ENCODE measurements around the gene STT3A. TPM values are rescaled to one million over a fixed set of nuclear protein-coding genes. Genes with fewer than 3 reads are reported as not detected.

The STT3A gene
- total RNA-seq, 1 experiment from 2014 or later = 156 TPM

DNA sequence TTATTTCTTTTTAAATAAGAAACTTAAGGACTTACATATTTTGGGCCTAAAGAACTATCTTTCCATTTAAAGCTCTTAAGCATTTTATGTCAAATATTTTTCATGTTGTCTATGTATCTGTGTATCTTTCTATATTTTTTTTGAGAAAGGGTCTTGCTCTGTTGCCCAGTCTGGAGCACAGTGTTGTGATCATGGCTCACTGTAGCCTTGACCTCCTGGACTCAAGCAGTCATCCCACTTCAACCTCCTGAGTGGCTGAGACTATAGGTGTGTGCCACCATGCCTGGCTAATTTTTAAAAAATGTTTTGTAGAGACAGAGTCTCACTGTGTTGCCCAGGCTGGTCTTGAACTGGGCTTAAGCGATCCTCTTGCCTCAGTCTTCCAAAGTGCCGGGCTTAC lies 8.0 kb downstream of the STT3A start:
- CTCF ChIA-PET = no interaction called here
- RAD21 ChIA-PET (ENCODE audit: low non-redundant PET in 1 of 2, low total read pairs in 2 of 2, uncharacterized antibody in 2 of 2, unreplicated experiment in 2 of 2) = no interaction called here
- ATAC-seq = no peak
- no TSS peak for BruUV-seq (replicated peaks)
- H3K9ac ChIP-seq (ENCODE audit: low read length) = no peak overlapping the region
- no peak overlapping the region for H3K4me3 ChIP-seq (replicated peaks in 1 of 2; ENCODE audit: low read depth in 1 of 2, low read length in 2 of 2)
- no peaks in the 10 kb centered on the region for H3K9me3 ChIP-seq (ENCODE audit: control insufficient read depth in 1 of 2, insufficient read depth in 1 of 2, low read depth in 1 of 2, low read length in 2 of 2)
- H3K36me3 ChIP-seq (ENCODE audit: control insufficient read depth in 1 of 2, insufficient read depth in 2 of 2, low read length in 2 of 2) = peaks cover 48 to 54% of the 10 kb centered on the region in 2 experiments
- POLR2A ChIA-PET = interaction anchor here (0.8 kb wide), 1 partner anchor 8 kb away, joined by 3 read pairs; the partner anchor contains the start of gene STT3A
- no peak overlapping the region for H3K4me2 ChIP-seq (ENCODE audit: low read length)
- no peak for DNase-seq (ENCODE audit: low read depth, low spot score)
- TF ChIP-seq POLR2AphosphoS5 (IDR thresholded peaks at IDR 0.05; ENCODE audit: low read depth, low read length) (no peak), SIN3A (IDR thresholded peaks at IDR 0.05; ENCODE audit: low read depth) (no peak), EZH2 (IDR thresholded peaks at IDR 0.05) (no peak)
- no peak overlapping the region for H3K27ac ChIP-seq (ENCODE audit: low read depth, low read length)
- H3K27me3 ChIP-seq (ENCODE audit: insufficient read depth, low read length) = no peaks in the 10 kb centered on the region
- peaks cover 51% of the 10 kb centered on the region for H3K79me2 ChIP-seq (ENCODE audit: insufficient read depth, low read length)
- no peak overlapping the region for H2AFZ ChIP-seq (ENCODE audit: low read depth, low read length, poor library complexity, severe bottlenecking)
- H3K4me1 ChIP-seq (ENCODE audit: control insufficient read depth in 1 of 2, insufficient read depth in 2 of 2, low read length in 2 of 2) = no peaks in the 10 kb centered on the region
- no peaks in the 10 kb centered on the region for H4K20me1 ChIP-seq (ENCODE audit: insufficient read depth)
- H3K9me2 ChIP-seq (ENCODE audit: insufficient read depth) = no peaks in the 10 kb centered on the region
- intact Hi-C loops (cut with micrococcal nuclease) = no loop called here

GRCh38 chr11:125603207-125603606 lies 10.6 kb downstream of the STT3A start:
- Histone ChIP-seq H3K79me2 (ENCODE audit: insufficient read depth, low read length) (peaks cover 25% of the 10 kb centered on the region), H3K4me1 (ENCODE audit: control insufficient read depth in 1 of 2, insufficient read depth in 2 of 2, low read length in 2 of 2) (no peaks in the 10 kb centered on the region), H3K9me2 (ENCODE audit: insufficient read depth) (no peaks in the 10 kb centered on the region), H3K36me3 (ENCODE audit: control insufficient read depth in 1 of 2, insufficient read depth in 2 of 2, low read length in 2 of 2) (peaks cover 58 to 68% of the 10 kb centered on the region in 2 experiments), H3K9ac (ENCODE audit: low read length) (no peak overlapping the region), H4K20me1 (ENCODE audit: insufficient read depth) (no peaks in the 10 kb centered on the region), H3K27ac (ENCODE audit: low read depth, low read length) (no peak overlapping the region), H3K9me3 (ENCODE audit: control insufficient read depth in 1 of 2, insufficient read depth in 1 of 2, low read depth in 1 of 2, low read length in 2 of 2) (no peaks in the 10 kb centered on the region), H3K4me2 (ENCODE audit: low read length) (no peak overlapping the region), H2AFZ (ENCODE audit: low read depth, low read length, poor library complexity, severe bottlenecking) (no peak overlapping the region), H3K4me3 (replicated peaks in 1 of 2; ENCODE audit: low read depth in 1 of 2, low read length in 2 of 2) (no peak overlapping the region), H3K27me3 (ENCODE audit: insufficient read depth, low read length) (no peaks in the 10 kb centered on the region)
- ATAC-seq (no peak), DNase-seq (ENCODE audit: low read depth, low spot score) (no peak)
- TF ChIP-seq CEBPB (IDR thresholded peaks at IDR 0.05; ENCODE audit: low read depth) (no peak), TCF7L2 (IDR thresholded peaks at IDR 0.05; ENCODE audit: borderline replicate concordance, extremely low read depth, insufficient read depth, insufficient read length) (no peak), ZFX (IDR thresholded peaks at IDR 0.05) (no peak), SRF (IDR thresholded peaks at IDR 0.05; ENCODE audit: low read depth) (no peak)
- ChIA-PET RAD21 (ENCODE audit: low non-redundant PET in 1 of 2, low total read pairs in 2 of 2, uncharacterized antibody in 2 of 2, unreplicated experiment in 2 of 2) (no interaction called here), POLR2A (no interaction called here), CTCF (no interaction called here)
- BruUV-seq (replicated peaks) = no TSS peak
- intact Hi-C loops (cut with micrococcal nuclease) = no loop called here
